HG02852 (cell line): ENCODE measurements around the gene ANKRD42.
"Not testable (repeated sequence)": the region's sequence is repeated elsewhere in the genome, so short reads cannot be mapped to it uniquely, and the experiment has no call there.

Source experiments
- ATAC-seq: cut with Tn5 transposase; IDR thresholded peaks from one replicate; pipeline ENCODE4 v1.9.1; 2021; ENCODE audit warnings: mild to moderate bottlenecking, moderate library complexity; ENCODE audit not compliant: unreplicated experiment

Gene ANKRD42

GRCh38 chr11:83235825-83236224 is 42.3 kb downstream of the ANKRD42 start:
- ATAC-seq = no peak

- ATAC-seq = no peak
Observed at GRCh38 chr11:83238111-83238510, 44.6 kb downstream of the ANKRD42 start.

- ATAC-seq = peak; percentile 90
Observed at GRCh38 chr11:83241291-83241946, 47.9 kb downstream of the ANKRD42 start.

GRCh38 chr11:83249445-83249844 is 55.9 kb downstream of the ANKRD42 start:
- peak; percentile 52 for ATAC-seq

- ATAC-seq = peak; percentile 66
Observed at GRCh38 chr11:83249972-83250593, 56.6 kb downstream of the ANKRD42 start.

- ATAC-seq = no peak
Observed at GRCh38 chr11:83252266-83252665, 58.8 kb downstream of the ANKRD42 start.

GRCh38 chr11:83252941-83253340 is 59.4 kb downstream of the ANKRD42 start:
- ATAC-seq = no peak

GRCh38 chr11:83255366-83255765 is 61.9 kb downstream of the ANKRD42 start:
- no peak for ATAC-seq

GRCh38 chr11:83256602-83257340 is 63.3 kb downstream of the ANKRD42 start:
- no peak for ATAC-seq

- ATAC-seq = no peak
Observed at GRCh38 chr11:83257761-83258168, 64.3 kb downstream of the ANKRD42 start.

GRCh38 chr11:83259559-83259958 is 66.0 kb downstream of the ANKRD42 start:
- no peak for ATAC-seq

- ATAC-seq = no peak
Observed at GRCh38 chr11:83265331-83265730, 71.8 kb downstream of the ANKRD42 start.

- not testable (repeated sequence) for ATAC-seq
Observed at GRCh38 chr11:83269080-83269479, 75.6 kb downstream of the ANKRD42 start.

- not testable (repeated sequence) for ATAC-seq
Observed at GRCh38 chr11:83271734-83272133, 78.2 kb downstream of the ANKRD42 start.

GRCh38 chr11:83272627-83273026 is 79.1 kb downstream of the ANKRD42 start:
- no peak for ATAC-seq

- no peak for ATAC-seq
Observed at GRCh38 chr11:83275888-83276641, 82.6 kb downstream of the ANKRD42 start.

- ATAC-seq = no peak
Observed at GRCh38 chr11:83278351-83278750, 84.8 kb downstream of the ANKRD42 start.

GRCh38 chr11:83280256-83280655 is 86.7 kb downstream of the ANKRD42 start:
- ATAC-seq = no peak

GRCh38 chr11:83282084-83282716 is 88.7 kb downstream of the ANKRD42 start:
- ATAC-seq = no peak

GRCh38 chr11:83284501-83285150 is 91.1 kb downstream of the ANKRD42 start:
- no peak for ATAC-seq
